ENCODE measurements around the gene GCM1.

DNA sequence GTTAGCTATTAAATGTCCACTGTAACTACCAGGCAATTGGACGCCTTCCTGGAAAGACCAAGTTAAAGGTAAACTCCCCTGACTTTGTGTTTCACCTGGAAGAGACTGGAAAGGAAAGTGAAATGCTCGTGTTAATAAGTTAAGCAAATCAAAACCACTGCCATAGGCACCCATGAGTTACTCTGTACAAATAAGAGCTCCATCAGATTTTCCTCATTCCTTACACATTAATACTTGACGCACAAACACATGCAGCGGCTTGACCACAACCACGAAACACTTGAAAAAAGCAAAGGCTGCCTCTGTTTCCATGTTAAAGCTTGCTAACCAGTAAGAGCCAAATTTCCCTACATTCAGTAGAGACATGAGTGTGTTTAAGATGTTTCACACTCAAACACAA, 19.8 kb downstream of the GCM1 start:
- TF ChIP-seq, protein P1, sequence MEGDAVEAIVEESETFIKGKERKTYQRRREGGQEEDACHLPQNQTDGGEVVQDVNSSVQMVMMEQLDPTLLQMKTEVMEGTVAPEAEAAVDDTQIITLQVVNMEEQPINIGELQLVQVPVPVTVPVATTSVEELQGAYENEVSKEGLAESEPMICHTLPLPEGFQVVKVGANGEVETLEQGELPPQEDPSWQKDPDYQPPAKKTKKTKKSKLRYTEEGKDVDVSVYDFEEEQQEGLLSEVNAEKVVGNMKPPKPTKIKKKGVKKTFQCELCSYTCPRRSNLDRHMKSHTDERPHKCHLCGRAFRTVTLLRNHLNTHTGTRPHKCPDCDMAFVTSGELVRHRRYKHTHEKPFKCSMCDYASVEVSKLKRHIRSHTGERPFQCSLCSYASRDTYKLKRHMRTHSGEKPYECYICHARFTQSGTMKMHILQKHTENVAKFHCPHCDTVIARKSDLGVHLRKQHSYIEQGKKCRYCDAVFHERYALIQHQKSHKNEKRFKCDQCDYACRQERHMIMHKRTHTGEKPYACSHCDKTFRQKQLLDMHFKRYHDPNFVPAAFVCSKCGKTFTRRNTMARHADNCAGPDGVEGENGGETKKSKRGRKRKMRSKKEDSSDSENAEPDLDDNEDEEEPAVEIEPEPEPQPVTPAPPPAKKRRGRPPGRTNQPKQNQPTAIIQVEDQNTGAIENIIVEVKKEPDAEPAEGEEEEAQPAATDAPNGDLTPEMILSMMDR (IDR thresholded peaks at IDR 0.05) = no peak
- TF ChIP-seq, protein P2, sequence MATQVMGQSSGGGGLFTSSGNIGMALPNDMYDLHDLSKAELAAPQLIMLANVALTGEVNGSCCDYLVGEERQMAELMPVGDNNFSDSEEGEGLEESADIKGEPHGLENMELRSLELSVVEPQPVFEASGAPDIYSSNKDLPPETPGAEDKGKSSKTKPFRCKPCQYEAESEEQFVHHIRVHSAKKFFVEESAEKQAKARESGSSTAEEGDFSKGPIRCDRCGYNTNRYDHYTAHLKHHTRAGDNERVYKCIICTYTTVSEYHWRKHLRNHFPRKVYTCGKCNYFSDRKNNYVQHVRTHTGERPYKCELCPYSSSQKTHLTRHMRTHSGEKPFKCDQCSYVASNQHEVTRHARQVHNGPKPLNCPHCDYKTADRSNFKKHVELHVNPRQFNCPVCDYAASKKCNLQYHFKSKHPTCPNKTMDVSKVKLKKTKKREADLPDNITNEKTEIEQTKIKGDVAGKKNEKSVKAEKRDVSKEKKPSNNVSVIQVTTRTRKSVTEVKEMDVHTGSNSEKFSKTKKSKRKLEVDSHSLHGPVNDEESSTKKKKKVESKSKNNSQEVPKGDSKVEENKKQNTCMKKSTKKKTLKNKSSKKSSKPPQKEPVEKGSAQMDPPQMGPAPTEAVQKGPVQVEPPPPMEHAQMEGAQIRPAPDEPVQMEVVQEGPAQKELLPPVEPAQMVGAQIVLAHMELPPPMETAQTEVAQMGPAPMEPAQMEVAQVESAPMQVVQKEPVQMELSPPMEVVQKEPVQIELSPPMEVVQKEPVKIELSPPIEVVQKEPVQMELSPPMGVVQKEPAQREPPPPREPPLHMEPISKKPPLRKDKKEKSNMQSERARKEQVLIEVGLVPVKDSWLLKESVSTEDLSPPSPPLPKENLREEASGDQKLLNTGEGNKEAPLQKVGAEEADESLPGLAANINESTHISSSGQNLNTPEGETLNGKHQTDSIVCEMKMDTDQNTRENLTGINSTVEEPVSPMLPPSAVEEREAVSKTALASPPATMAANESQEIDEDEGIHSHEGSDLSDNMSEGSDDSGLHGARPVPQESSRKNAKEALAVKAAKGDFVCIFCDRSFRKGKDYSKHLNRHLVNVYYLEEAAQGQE (IDR thresholded peaks at IDR 0.05; ENCODE audit: insufficient read depth in 1 of 2, low read depth in 2 of 2, low read length in 1 of 2) = no peak

All from Panc1 (cell line).